Esophagus squamous epithelium (tissue), 5 donors: Measurements from ENCODE around the gene RASGRP4. TPM values are rescaled to one million over a fixed set of nuclear protein-coding genes. Genes with fewer than 3 reads are reported as not detected.
A peak's percentile ranks its signal among the peaks of the same experiment; 100 is the strongest.

Source experiments
- DNase-seq: peaks from one replicate; lab custom pipeline; 2025; lab: John Stamatoyannopoulos, UW
- H3K27ac ChIP-seq, 4 donors: fragments of 200-600 bp; sonication (generic); one replicate each; pipeline ENCODE4 v1.5.1; 2016 to 2019; ENCODE audit warnings: mild to moderate bottlenecking in 1 of 4
- H3K27me3 ChIP-seq, 4 donors: fragments of 200-600 bp; sonication (generic); 1 replicate in 3 of 4; 2 replicates in 1 of 4; pipeline versions ENCODE4 v1.5.1 to v1.6.0; 2017 to 2021; ENCODE audit warnings: antibody characterized with exemption in 1 of 4
- H3K36me3 ChIP-seq, 3 donors: fragments of 200-600 bp; sonication (generic); one replicate each; pipeline ENCODE4 v1.5.1; 2016 to 2019
- H3K4me1 ChIP-seq, 3 donors: fragments of 200-600 bp; sonication (generic); one replicate each; pipeline ENCODE4 v1.5.1; 2017 to 2019
- H3K4me3 ChIP-seq, 4 donors: fragments of 200-600 bp; sonication (generic); 1 replicate in 3 of 4; 2 replicates in 1 of 4; pipeline ENCODE4 v1.5.1; 2016 to 2019; ENCODE audit warnings: mild to moderate bottlenecking in 2 of 4, moderate library complexity in 1 of 4
- H3K9me3 ChIP-seq, 3 donors: fragments of 200-600 bp; sonication (generic); one replicate each; pipeline ENCODE4 v1.5.1; 2016 to 2019
- POLR2A ChIP-seq, 4 donors: fragments of 450-650 bp; IDR thresholded peaks; one replicate each; pipeline ENCODE4 v1.6.1; 2017; ENCODE audit warnings: antibody characterized with exemption in 4 of 4, mild to moderate bottlenecking in 4 of 4, moderate library complexity in 3 of 4
- WGBS, 2 donors: methylation state at CpG; one replicate each; pipeline ENCODE4 v1.1.5; 2018; 5-methylcytosine and 5-hydroxymethylcytosine counted together
- intact Hi-C: fragments of 100-400 bp; cut with DNase I; formaldehyde crosslinking; loops from one replicate; pipeline ENCODE4 v1.15.0; 2022
- total RNA-seq, 4 donors: library from RNA; depleted of rRNA; stranded (reverse); fragments of >200 nt; gene quantifications; one replicate each; pipeline ENCODE4 v1.1.0, GENCODE V29; 2016
- TF ChIP-seq, protein P1 (sequence below), 6 experiments: fragments of 450-650 bp in 4 of 6; fragments of 200-600 bp in 2 of 6; sonication (generic) in 2 of 6; IDR thresholded peaks; one replicate each; pipeline ENCODE4 v1.5.1; 2016 to 2019; ENCODE audit warnings: antibody characterized with exemption in 6 of 6, mild to moderate bottlenecking in 4 of 6, moderate library complexity in 4 of 6
- donor health status: DM: yes; HTN: yes; CAD: no.

Gene RASGRP4
- total RNA-seq, 4 donors from 2014 or later: 0.35 to 4.2 (median 0.64) TPM; not detected in 1

DNA sequence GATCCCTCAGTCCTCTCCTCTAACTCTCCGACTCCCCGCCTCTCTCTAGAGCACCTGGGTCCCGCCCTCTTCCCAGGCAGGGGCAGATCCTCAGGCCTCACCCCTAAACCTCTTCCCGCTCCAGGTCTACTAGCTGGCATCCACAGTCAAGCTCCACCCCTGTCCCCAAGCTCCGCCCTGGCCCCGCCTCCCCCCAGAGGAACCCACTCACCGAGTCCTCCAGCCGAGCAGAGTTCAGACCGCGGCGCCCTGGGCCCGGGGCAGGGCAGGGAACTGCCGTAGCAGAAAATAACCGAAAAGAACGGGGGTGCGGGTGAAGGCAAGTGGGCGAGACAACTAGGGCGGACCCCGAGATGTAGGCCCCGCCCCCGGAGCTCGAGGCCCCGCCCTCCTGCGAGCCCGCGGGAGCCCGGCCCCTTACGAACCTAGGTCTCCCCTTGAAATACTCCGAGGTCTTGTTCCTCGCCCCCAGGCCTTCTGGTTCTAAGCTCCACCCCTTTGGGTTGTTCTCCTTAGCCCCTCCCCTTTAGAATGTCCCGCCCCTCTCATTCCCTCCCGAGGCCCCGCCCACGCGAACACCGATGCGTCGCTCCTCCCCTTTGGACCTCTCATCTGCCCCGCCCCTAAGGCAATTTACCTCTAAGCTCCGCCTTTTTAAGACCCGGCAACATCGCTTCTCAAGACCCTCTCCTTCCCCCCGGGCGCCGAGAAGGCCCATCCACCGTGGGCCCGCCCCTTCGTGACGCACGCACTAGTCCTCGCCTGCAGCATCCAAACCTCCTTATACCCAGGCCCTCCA is 38.3 kb downstream of the RASGRP4 start, which contains the start of gene GGN:
Gene GGN (minus strand): TSS at position 485 of the 799 bp plus-strand sequence. CDS start 773 bp downstream, outside the sequence.
- DNase-seq: peak; percentile 35
- WGBS, 2 donors: 2 to 3% methylated on average over 27 to 37 of the region's 51 CpGs
- no peaks in the 10 kb centered on the region for H3K9me3 ChIP-seq
- peaks cover 28 to 57% (median 34%) of the 10 kb centered on the region in 3 donors for H3K4me1 ChIP-seq
- intact Hi-C loops: no loop called here
- TF ChIP-seq, protein P1, sequence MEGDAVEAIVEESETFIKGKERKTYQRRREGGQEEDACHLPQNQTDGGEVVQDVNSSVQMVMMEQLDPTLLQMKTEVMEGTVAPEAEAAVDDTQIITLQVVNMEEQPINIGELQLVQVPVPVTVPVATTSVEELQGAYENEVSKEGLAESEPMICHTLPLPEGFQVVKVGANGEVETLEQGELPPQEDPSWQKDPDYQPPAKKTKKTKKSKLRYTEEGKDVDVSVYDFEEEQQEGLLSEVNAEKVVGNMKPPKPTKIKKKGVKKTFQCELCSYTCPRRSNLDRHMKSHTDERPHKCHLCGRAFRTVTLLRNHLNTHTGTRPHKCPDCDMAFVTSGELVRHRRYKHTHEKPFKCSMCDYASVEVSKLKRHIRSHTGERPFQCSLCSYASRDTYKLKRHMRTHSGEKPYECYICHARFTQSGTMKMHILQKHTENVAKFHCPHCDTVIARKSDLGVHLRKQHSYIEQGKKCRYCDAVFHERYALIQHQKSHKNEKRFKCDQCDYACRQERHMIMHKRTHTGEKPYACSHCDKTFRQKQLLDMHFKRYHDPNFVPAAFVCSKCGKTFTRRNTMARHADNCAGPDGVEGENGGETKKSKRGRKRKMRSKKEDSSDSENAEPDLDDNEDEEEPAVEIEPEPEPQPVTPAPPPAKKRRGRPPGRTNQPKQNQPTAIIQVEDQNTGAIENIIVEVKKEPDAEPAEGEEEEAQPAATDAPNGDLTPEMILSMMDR (IDR thresholded peaks at IDR 0.05): peak in 1 of 6 experiments; percentile 7
- peak in 1 of 4 donors; percentile 43 for TF ChIP-seq POLR2A (IDR thresholded peaks at IDR 0.05)
- peak within 1 kb of the TSS; percentile 38 to 69 (median 52) for H3K4me3 ChIP-seq
- peaks cover 0 to 70% (median 0%) of the 10 kb centered on the region in 4 donors for H3K27me3 ChIP-seq
- H3K36me3 ChIP-seq: peaks cover 0 to 31% (median 10%) of the 10 kb centered on the region in 3 donors
- H3K27ac ChIP-seq: peak within 1 kb of the TSS; percentile 71 to 89 (median 78)

DNA sequence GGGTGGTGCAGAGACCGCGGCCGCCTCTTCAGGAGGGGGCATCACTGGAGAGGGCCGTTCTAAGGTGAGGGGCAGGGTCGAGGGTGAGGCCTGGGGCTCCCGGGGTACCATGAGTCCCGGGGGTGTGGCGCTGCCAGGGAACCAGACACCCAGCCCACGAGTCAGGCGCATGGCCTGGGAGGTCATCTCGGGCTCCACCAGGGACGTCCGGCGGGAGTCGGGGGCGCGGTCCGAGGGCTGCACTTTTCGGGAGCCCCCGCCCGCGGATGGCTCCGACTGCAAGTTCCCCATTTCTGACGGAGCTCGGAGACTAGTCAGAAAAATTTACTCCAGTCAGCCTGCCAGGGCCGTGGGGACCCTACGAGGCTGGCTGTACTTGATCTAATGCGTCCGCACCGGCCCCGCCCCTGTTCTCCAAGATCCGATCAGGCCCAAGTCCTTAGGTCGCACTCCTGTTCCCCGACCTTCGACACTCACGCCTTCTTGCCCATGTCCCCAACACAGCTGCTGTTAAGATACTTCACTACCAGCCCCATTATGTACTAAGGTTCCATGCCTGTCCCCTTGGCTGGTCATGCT is 39.0 kb downstream of the RASGRP4 start:
- Histone ChIP-seq H3K27me3 (peaks cover 0 to 70% (median 0%) of the 10 kb centered on the region in 4 donors), H3K36me3 (peaks cover 3 to 38% (median 15%) of the 10 kb centered on the region in 3 donors), H3K9me3 (no peaks in the 10 kb centered on the region), H3K4me1 (peaks cover 28 to 59% (median 34%) of the 10 kb centered on the region in 3 donors), H3K4me3 (peak overlapping the region; percentile 38 to 69 (median 52)), H3K27ac (peak overlapping the region; percentile 71 to 89 (median 78))
- no peak for TF ChIP-seq POLR2A (IDR thresholded peaks at IDR 0.05)
- TF ChIP-seq, protein P1 (IDR thresholded peaks at IDR 0.05): no peak
- no peak for DNase-seq
- WGBS, 2 donors: 0 to 1% methylated on average over 4 to 10 of the region's 36 CpGs
- intact Hi-C loops: no loop called here

GRCh38 chr19:38386300-38386970 is 39.6 kb downstream of the RASGRP4 start:
- TF ChIP-seq, protein P1 (IDR thresholded peaks at IDR 0.05): peak in 1 of 6 experiments; percentile 8
- TF ChIP-seq POLR2A (IDR thresholded peaks at IDR 0.05): no peak
- intact Hi-C loops: no loop called here
- Histone ChIP-seq H3K9me3 (no peaks in the 10 kb centered on the region), H3K27ac (no peak overlapping the region), H3K4me1 (peaks cover 28 to 59% (median 34%) of the 10 kb centered on the region in 3 donors), H3K27me3 (peaks cover 0 to 70% (median 0%) of the 10 kb centered on the region in 4 donors), H3K36me3 (peaks cover 9 to 45% (median 21%) of the 10 kb centered on the region in 3 donors), H3K4me3 (peak overlapping the region in 3 of 4 donors; percentile 46 to 69 (median 57))
- WGBS, 2 donors: 86 to 90% methylated on average over 4 to 6 of the region's 61 CpGs
- DNase-seq: no peak

GRCh38 chr19:38385804-38386257 is 40.2 kb downstream of the RASGRP4 start:
- Histone ChIP-seq H3K9me3 (no peaks in the 10 kb centered on the region), H3K4me3 (no peak overlapping the region), H3K36me3 (peaks cover 15 to 51% (median 23%) of the 10 kb centered on the region in 3 donors), H3K27me3 (peaks cover 0 to 70% (median 0%) of the 10 kb centered on the region in 4 donors), H3K27ac (no peak overlapping the region), H3K4me1 (peaks cover 28 to 59% (median 34%) of the 10 kb centered on the region in 3 donors)
- 60 to 72% methylated on average over 5 to 12 of the region's 40 CpGs for WGBS, 2 donors
- intact Hi-C loops: no loop called here
- DNase-seq: no peak
- TF ChIP-seq, protein P1 (IDR thresholded peaks at IDR 0.05): no peak
- no peak for TF ChIP-seq POLR2A (IDR thresholded peaks at IDR 0.05)
